HG02943 (cell line): Measurements from ENCODE around the gene MYO7B.

ENCODE experiments used
- ATAC-seq: cut with Tn5 transposase; IDR thresholded peaks from one replicate; pipeline ENCODE4 v1.9.1; 2021; ENCODE audit warnings: mild to moderate bottlenecking, low read depth, moderate library complexity; ENCODE audit not compliant: unreplicated experiment

The MYO7B gene

DNA sequence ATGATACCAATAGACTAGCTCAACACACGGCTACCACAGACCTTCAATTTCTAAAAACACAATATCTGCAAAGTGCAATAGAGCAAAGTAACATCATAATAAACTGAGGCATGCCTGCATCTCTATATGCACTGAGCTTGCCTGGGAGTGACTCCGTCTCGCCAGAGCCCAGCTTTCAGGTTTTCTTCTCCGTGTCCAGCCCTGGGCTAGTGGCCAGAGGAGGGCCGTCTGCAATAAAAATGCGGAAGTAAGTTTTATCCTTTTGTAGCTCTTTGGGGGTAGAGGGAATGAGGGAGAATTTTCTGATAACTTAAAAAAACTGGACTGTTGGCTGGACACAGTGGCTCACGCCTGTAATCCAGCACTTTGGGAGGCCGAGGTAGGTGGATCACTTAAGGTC lies 69.5 kb downstream of the MYO7B start:
- ATAC-seq: no peak

DNA sequence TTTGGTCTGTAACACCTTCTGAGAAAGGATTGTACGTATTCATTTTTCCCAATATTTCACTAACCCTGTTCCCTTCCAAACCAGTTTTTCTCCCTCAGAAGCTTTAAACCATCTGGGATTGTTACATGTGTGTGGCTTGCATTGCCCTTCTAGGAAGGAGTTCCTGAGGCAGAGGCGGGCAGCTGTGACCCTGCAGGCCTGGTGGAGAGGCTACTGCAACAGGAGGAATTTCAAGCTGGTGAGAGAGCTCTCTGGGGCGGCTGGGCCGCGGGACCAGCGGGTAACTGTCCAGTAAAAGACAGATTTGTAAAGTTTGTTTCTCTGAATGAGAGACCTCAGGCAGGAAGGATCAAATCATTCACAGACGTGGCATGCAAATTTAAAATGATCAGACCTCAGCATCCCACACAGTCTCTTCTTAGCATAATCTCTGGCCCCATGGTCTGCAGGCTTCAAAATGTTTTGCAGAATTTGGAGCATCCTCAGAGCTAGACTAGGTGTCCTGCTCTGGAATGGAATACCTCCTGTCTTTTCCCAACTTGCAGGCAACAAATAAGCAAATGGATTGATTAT lies 70.3 kb downstream of the MYO7B start:
- ATAC-seq: no peak

DNA sequence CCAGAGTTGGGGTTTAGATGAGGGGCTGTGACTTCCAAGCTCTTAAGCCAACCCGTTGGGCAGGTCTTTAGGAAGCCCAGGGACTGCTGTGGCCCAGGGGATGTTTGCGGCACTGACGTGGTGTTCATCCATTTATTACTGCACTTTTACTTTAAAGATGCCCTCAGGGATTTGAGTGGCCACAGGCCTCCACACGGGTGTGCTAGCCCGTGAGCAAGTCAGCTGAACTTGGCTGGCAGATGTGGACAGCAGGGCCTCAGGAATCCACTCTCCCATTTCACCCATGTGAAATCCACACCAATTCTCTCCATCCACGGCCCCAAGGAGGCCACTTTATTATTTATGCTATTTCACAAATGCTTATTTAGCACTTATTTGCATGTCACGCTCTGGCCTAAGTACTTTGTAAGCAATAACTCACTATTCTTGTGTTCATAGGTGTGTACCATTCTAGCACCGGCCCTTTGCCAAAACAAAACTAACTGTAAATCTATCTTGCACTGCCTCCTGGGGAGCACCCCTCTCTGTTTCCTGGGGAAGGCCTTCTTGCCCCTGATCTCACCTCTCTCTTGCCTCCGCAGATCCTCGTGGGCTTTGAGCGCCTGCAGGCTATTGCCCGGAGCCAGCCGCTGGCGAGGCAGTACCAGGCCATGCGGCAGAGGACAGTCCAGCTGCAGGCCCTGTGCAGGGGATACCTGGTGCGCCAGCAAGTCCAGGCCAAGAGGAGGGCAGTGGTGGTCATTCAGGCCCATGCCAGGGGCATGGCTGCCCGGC lies 71.3 kb downstream of the MYO7B start:
- no peak for ATAC-seq

DNA sequence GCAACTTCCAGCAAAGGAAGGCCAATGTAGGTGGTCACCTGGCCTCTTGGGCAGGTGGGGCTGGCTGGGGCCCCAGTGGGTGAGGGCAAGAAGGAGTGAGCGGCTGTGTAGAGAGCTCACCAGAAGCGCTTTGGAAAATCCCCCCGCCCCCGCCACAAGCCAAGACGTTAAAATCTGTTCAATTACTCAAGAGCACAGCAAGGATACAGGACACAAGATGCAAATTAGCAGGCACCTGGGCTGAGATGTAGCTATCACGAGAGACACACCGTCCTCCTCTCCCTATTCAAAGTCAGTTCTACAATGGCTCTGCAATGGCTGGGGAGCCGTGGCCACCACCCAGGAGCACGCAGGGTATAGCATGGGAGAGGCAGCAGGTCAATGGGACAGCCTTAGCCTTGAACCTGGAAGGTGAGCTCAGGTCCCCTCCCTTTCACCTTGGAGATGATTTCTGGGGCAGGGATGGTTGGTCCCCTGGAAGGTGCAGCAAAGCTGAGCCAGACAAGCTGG lies 72.0 kb downstream of the MYO7B start:
- ATAC-seq: no peak

DNA sequence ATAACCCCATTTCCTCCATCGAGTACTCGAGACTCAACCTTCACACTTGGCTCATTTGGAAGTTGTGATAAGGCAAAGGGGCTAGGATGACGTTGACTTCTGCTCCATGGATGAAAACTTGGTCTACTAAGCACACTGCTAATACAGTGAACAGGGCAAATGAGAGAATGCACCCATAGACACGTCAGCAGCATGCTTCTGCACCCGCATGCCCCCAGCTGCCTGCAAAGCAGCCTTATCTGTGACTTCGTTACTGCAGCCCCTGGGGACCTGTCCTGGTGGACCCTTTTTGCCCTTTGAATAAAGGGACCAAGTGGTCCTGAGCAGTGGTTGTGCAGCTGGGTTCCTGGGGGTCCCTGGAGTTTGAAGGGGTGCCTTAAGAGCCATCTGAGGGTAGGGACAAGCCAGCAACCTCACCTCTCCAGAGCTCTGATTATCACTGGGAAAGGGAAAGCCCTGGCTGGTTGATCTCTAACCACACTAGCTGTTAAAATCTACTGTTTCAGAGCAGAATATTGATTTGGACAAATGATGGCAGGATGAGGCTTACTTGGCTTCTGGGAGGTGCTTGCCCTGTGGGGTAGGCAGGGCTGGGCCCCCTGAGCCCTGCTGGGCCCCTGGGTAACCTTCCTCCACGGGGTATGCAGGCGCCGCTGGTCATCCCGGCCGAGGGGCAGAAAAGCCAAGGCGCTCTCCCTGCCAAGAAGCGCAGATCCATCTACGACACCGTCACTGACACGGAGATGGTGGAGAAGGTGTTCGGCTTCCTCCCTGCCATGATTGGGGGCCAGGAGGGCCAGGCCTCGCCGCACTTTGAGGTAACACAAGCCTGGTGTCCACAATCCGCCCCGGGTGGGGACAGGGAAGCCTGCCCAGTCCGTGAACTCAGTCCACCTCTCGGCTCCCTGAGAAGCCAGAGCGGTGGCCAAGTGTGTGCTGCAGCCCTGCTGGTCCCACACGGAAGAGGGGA lies 72.9 kb downstream of the MYO7B start:
- ATAC-seq: no peak

DNA sequence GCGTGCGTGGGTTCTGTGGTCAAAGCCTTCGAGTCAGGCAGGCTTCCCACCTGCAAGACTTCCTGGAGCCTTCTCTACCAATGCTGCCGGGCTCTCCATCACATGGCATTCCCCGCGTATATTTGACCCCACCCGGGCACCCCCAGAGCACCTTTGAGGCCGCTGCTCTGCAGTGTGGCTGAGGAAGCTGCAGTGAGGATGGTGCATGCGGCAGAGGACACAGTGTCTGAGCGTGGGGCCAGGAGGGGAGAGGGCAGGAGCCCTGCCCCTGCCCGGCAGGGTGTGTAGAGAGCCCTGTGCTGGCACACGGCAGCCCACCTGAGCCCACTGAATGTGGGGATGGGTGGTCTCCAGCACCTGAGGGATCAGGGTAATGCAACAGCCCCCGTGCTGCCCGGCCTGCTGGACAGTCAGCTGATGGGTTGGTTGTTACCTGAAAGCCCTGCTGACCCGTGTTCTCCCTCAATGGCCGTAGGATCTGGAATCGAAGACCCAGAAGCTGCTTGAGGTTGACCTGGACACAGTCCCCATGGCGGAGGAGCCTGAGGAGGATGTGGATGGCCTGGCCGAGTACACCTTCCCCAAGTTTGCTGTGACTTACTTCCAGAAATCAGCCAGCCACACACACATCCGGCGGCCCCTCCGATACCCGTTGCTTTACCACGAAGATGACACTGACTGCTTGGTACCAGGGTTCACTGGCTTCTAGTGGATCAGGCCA lies 73.7 kb downstream of the MYO7B start:
- no peak for ATAC-seq

DNA sequence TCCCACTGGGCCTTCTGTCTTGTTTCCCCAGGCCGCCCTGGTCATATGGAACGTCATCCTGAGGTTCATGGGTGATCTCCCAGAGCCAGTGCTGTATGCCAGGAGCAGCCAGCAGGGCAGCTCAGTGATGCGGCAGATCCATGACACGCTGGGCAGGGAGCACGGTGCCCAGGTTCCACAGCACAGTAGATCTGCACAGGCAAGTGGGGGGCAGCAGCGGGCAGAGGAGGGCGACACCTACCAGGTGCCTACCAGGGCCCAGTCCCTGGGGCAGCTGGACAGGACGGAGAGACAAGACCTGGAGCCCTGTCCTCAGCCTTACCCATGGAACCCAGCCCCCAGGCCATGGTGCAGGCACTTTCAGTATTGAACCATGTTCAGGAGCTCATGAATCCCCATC lies 74.3 kb downstream of the MYO7B start:
- ATAC-seq: no peak

DNA sequence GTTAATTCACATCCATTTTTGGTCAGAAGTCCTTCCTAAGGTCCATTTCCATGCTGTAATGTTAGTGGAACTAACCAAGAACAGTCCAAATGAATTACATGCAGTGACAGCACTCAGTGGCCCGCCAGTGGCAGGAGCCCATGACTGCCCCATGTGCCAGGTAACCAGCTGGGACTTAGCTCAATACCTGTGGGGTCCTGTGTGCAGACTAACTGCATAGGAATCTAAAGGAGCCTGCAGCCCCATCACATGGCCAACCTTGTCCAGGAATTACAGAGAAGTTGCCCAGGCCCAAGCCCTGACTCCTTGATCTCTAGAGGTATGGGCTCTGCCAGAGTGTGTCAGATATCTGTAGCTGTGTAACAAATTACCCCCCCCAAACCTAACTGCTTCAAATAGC lies 75.1 kb downstream of the MYO7B start:
- no peak for ATAC-seq

DNA sequence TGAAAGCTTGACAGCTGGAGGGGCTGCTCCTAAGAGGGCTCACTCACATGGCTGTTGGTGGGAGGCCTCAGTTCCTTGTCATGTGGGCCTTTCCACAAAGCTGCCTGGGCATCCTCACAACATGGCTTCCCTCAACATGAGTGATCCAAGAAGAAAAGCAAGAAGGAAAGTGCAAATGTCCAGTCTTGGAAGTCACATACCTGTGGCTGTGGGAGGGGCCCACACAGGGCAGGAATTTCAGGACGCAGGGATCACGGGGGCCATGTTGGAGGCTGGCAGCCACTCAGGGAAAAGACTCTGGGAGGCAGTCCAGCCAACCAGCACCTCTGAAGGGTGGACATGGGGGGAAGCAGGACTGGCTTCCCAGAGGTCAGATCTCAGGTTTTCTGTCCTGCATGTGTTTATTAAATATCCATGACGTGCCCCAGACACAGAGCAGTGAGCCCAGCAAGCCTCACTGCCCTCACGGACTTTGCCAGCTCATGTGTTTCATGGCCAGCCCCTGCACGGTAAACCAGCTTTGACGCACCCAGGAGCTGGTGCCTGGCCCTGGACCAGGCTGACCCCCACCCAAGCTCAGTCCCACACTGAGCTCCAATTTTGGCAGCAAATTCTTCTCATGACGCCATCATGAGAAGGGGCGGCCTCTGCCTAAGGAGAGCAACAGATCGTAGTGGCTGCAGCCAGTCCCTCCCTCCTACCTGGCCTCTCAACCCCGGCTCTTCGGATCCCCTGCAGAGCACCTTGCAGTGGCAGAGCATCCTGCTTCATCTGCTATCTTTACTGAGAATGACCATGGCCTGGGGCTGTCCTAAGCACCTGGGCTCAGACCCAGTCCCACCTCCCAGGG lies 75.8 kb downstream of the MYO7B start:
- no peak for ATAC-seq

DNA sequence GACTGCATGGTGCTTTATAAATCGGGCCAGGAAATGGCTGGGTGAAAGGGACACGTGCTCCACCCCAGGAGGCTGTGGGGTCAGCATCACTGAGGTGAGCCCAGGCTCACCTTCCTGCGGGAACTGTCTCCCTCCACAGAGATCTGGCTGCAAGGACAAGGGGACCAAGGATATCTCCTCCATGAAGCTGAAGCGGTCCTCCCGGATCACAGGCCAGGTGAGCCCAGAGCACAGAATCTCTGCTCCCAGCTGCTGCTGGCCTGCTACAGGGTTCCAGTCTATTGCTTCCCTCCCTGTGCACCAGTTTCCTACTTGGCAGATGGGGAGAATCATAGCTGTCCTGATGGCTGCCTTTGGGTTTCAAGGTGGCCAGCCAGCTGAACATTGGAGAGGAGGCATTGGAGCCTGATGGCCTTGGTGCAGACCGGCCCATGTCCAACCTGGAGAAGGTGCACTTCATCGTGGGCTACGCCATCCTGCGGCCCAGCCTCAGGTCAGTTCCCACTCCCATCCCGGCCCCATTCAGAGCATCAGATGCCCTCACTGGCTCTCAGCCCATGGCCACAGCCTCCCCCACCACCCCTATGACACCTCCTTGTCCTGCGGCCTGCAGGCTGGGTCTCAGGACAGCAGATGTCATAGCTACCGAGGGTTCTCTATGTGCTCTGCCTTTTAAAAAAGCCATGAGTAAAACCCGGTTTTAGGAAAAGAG lies 76.8 kb downstream of the MYO7B start:
- no peak for ATAC-seq

DNA sequence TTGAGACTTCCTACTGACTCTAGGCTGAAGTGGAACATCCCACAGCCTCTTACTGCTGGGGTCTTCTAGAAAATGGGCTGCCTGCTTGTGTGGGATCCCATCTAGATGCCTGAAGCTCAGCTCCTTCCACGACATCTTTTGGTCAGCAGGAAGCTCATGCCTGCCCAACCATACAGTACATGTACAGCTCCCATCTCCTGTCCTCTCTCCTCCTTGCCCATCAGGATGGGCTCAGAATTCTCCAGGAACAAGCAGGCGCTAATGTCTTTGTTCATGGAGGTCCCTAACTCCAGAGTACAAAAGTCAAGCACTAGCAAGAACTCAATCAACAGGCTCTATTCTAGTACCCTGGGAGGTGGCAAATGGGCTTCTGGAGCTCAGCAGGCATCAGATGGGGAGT lies 78.8 kb downstream of the MYO7B start:
- no peak for ATAC-seq

DNA sequence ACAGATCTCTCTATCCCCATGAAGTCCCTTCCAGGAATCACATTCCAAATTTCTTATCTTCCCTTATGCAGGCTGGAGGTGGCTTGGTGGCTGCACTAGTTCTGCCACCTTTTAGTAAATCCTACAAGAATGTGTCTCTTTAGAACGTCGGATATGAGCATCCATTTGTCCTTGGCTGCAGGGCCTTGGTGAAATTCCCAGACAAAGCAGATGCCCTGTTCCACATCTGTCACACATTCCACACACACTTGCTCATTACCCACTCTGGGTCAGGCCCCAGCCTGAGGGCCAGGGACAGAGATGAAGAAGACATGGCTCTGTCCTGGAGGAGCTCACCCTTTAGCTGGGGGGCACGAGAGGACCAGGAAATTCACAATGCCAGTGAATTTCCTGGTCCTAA lies 79.2 kb downstream of the MYO7B start:
- ATAC-seq: no peak

DNA sequence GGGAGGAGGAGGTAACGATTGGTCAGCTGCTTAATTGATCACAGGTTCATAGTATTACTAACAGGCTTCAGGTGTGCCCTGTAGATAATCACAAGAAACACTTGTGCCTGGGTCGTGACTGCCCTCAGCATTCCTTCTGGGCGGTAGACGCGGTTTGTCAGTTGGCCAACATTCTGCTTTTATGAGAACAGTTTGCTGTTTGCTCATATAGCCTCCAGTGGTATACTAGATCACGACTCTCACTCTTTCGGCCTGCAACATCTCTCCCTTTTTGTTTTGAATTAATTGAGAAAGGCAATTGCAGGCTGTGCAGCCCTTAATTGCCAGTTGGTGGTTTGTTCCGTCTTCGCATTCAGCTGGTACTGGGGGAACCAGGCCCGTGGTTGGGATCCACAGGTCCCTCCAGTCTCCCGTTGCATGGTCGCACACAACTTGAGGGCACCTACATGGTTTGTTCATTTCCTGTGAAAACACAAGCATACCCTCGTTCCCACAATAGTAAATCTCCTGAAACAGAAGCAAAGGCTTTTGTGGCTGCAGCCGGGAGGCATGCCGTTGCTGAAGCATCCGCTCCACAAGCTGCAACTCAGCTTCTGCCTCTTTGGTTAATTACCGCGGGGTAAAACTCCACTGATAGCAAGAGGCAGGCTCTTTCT lies 80.2 kb downstream of the MYO7B start:
- no peak for ATAC-seq

DNA sequence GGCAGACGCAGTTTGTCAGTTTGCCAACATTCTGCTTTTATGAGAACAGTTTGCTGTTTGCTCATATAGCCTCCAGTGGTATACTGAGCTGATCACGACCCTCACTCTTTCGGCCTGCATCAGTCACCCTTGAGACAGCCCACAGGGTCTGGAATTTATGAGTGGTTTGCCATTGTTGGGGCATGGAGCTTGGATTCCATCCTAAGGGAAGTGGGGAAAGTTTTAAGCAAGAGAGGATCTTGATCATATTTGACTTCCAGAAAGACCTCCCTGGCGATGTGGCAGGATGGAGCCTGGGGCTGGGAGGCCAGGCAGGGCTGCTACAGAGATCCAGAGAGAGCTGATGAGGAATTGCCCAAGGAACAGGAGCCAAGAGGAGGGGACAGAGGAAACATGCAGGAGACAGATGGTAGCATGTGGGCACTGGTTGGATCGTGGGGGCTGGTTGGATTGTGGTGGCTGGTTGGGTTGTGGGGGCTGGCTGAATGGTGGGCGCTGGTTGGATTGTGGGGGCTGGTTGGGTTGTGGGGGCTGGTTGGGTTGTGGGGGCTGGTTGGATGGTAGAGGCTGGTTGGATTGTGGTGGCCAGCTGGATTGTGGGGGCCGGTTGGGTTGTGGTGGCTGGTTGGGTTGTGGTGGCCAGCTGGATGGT lies 83.2 kb downstream of the MYO7B start:
- no peak for ATAC-seq

DNA sequence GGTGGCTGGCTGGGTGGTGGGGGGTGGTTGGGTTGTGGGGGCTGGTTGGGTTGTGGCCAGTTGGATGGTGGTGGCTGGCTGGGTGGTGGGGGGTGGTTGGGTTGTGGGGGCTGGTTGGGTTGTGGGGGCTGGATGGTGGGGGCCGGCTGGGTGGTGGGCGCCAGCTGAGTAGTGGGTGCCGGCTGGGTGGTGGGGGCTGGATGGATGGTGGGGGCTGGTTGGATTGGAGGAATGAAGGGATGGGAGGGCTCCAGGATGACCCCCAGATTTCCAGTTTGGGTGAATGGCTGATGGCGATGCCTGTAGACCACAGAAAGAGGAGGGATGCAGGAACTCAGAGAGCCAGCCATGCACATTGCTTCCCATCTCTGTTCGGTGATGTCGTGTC lies 83.7 kb downstream of the MYO7B start:
- ATAC-seq: no peak

DNA sequence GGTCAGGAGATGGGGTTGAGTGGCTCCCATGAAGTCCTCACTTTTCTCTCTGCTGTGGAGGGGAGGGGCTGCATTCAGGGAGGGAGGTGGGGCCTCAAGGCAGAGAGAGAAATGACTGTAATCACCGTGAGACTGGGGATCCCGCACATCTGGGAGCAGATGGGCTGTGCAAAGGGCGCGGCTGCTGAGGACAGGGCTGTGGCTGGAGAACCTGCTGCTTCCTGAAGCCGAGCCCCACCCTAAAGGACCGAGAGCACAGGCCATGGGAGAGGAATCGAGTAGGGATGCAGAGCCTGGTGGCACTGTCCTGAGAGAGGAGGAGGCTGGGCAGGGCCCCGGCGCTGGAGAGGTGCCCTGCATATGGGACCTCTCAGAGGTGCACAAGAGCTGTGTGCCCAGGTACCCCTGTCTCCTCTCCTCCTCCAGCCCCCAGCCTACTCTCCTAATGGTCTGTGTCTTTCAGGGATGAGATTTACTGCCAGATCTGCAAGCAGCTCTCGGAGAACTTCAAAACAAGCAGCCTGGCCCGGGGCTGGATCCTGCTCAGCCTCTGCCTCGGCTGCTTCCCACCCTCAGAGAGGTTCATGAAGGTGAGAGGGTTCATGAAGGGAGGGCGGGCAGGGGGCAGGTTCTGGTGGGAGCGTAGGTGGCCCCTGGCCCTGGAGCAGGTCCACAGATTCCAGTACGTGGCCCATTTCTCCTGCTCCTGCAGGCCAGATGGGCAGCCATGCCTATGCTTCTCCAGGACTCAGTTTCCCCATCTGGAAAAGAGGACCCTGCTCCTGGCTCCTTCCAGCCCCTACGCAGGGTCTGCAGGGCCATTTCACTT lies 84.6 kb downstream of the MYO7B start:
- no peak for ATAC-seq

DNA sequence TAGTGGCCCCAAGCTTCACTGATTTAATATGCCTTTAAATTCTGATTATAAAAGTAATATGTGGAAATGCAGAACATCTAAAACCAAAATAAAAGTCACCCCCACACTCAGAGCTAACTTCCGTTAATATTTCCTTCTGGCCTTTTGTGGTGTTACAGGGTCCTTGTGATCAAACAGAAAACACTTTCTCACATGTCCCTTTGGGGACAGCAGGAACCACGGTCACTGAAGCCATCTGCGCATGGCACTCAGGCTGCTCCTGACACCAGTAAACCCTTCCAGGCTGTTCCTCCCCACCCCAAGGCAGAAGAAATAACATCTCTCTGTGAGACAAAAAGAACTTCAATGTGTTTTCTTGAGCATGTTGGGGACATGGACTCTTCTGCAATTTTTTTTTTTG lies 85.4 kb downstream of the MYO7B start:
- no peak for ATAC-seq
